ENCODE data around the gene CTDSPL. TPM values are rescaled to one million over a fixed set of nuclear protein-coding genes. Genes with fewer than 3 reads are reported as not detected.
A peak's percentile ranks its signal among the peaks of the same experiment; 100 is the strongest.
"Not testable (repeated sequence)": the region's sequence is repeated elsewhere in the genome, so short reads cannot be mapped to it uniquely, and the experiment has no call there.

Gene CTDSPL
- total RNA-seq, 1 experiment from 2014 or later, result 32.5 TPM

DNA sequence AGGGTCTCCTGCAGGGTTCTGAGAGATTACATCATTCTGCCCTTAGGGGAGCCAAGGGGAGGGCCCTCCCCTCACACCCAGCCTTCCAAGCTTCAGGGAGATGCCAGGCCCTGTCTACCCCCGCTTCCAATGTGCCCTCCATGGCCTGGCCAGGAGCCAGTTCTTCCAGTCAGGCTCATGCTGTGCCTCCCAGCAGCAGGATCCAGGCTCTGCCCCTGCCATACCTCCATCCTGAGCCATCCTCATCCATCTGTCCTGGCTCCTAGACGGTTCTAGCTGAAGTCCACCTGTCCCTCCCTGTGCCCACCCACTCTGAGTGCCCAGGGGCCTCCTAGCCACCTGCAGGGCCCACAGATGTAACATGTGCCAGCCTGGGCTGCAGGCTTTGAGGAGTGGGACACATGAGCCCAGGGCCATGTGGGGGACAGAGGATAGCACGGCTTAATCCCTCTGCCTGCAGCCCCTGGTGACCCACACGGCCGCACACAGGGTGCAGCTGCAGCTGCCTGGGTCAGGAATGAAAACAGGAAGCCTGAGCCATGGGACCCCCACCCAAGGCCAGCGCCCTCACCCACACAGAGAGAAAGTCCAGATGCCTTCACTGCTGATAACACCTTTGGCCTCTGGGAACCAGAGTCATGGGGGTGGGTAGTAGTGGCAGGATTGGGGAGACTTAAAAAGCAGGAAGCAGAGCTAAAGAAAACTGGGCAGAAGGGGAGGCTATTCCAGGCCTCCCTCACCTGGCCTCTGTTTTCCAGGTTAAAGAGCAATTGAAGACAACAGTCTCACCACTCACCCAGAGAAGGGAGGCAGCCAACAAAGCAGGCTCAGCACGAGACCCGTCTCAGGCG, 156.0 kb downstream of the CTDSPL start:
- no peak for DNase-seq (ENCODE audit: low spot score)

DNA sequence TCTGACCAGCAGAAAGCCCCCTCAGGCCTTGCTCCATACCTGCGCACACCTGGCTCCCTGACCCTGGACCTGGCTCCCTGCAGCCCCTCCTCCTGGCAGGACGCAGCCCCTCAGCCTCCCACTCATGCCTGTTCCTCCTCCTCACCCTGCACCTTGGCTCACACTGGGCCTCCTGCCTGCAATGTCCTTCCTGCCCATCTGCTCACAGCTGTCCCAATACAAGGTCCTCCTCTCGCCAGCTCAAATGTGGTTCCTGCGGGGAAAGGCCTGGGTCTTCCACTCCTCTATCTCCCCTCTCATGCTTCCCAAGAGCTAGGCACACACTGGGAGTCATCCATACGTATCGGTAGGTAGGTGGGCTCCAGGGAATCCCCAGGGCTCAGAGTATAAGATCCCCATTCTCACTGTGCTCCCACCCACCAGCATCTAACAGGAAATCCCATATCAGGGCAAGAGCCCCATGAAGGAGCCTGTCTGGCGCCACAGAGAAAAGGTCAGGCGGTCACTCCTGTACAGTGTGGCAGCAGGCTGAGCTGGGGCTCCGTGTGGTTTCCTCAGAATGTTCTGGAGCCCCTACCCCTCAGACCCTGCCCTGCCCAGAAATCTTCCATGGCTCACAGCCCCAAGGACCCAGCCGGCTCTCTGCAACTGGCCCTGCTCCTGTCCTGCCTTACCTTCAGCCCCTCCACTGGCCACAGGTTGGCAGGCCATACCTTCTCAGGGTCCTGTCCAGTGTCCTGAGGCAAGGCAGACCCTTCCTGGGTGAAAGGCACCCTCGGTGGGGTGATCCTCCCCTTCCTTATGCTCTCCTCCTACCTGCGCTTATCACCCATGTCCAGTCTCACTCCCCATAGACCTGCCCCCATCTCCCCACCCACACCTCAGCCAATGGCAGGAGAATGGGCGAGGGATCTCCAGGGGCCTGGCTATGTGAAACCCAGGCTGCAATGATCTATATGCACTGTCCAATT, 156.9 kb downstream of the CTDSPL start:
- DNase-seq (ENCODE audit: low spot score), result no peak

DNA sequence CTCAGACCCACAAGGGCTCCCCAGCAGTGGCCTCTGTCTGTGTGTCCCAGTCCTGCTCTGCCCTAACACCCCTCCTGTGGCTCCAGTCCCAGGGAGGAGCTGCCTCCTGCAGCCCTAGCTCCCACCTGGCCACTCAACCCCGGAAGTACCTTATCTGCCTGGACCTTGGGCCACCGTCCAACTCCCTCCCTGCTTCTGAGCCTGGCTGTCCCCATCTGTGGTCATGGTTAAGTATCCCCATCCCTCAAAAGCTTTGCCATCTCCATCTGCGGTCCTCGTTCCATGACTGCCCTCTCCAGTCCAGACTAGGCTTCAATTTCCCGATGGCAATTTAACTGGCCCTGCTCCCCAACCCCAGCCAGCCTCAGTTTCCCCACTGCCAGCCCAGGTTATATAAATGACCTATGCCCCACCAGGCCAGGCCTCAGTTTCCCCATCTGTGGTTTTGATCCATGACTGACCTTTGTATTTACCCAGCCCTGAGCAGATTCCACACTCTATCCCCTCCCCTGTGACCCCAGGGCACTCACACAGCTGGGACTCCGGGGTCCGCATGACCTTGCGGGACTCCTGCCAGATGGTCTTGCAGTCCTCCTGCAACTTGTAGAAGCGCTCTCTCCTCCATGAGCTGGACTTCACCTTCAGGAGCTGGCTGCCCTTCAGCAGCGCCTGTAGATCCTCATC, 158.1 kb downstream of the CTDSPL start:
- no peak for DNase-seq (ENCODE audit: low spot score)

DNA sequence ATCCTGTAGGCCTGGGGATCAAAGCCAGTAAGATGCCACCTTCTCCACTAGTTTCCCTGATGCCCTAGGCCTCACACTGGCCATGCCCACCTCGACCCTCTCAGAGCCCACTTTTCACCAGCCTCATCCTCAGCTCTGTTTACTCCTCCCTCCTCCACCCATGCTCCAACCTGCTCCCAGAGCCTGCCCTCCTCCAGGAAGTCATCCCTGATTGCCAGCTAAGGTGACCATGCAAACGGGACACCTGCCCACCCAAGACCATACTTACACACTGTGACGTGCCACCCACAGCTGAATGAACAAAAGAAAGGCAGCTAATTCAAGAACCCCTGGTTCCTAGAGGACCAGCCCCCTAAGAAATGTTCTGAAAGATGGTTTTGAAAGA, 158.7 kb downstream of the CTDSPL start:
- no peak for DNase-seq (ENCODE audit: low spot score)

DNA sequence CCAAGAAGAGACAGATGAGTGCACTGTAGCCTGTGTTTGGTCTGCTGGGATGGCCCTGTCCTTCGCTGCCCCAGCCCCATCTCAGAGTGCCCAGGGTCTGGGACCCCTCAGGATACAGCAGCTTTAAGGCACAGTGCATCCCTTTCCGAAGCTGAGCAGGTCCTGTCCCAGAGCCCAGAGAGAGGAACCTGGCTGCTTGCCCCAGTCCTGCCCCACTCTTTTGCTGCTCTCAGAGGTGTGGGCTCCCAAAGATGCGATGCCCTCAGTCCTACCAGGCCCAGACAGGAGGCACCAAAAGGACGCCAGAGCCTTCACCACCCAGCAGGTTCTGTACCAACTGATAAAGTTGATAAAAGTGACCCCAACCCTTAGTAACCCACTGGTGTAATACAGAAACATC, 159.5 kb downstream of the CTDSPL start:
- no peak for DNase-seq (ENCODE audit: low spot score)

DNA sequence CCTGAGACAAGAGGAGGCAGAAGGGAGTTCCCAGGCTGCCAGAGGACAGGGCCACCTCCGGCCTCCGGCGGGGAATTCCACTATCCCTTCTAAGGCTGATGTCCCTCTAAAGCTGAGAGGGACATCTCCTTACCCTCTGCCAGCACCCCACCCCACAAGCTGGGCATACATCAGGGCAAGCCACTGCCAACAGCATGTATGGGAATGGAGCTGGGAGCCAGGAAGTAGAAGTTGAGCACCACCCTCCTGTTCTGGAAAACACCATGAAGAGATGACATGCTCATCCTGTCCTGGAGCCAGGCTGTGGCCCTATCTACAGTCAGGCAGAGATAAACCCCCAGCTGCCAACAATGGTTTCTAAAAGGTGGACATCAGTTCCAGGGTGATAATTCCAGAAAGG, 160.6 kb downstream of the CTDSPL start:
- DNase-seq (ENCODE audit: low spot score), result no peak

DNA sequence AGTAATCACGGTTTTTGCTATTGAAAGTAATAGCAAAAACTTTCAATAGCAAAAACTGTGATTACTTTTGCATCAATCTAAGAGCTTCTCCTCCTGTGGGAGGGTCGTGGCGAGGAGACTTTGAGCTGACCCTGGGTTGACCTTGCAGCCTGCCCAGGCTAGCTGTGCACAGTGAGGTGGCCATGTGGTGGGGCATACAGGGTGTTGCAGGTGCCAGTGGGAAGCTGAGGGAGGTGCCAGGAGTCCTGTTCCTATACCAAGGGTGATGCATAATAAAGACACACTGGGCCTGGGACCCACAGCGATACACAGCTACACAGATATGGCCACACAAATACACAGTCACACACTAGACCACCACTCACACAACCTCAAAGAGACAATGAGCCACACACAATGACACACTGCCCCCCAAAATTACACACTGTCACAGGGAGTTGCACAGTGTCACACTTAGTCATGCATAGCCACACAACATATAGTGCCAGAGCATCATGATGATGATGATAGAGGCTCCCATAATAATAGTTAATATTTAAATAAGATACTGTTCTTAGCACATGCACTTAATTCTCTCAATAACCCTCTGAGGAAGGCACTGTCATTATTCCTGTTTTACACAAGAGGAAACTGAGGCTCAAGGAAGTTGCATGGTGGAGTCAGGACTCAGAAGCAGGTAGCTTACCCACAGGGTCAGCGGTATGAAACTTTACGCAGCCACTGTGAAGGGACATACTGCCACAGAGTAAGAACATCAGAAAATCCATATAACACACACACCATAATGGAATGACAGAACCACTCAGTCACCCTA, 161.4 kb downstream of the CTDSPL start:
- DNase-seq (ENCODE audit: low spot score), result no peak

DNA sequence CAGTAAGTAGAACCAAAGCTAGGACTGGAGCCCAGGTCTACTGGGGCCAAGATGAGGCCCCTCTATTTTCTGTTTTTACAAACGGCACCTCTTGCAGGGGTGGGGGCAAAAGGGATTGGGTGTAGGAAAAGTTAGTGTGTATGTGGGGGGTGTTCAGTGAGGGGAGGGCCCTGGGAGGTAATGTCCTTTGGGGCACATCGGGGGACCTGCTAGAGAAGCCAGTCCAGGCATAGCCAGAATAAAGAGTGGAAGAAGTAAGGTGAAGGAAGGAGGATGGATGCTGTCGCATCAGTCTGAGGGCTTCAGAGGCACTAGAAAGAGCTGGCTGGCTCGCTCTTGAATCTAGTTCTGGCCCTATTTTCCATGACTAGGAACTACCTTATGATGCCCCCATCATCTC, 165.2 kb downstream of the CTDSPL start:
- no peak for DNase-seq (ENCODE audit: low spot score)

DNA sequence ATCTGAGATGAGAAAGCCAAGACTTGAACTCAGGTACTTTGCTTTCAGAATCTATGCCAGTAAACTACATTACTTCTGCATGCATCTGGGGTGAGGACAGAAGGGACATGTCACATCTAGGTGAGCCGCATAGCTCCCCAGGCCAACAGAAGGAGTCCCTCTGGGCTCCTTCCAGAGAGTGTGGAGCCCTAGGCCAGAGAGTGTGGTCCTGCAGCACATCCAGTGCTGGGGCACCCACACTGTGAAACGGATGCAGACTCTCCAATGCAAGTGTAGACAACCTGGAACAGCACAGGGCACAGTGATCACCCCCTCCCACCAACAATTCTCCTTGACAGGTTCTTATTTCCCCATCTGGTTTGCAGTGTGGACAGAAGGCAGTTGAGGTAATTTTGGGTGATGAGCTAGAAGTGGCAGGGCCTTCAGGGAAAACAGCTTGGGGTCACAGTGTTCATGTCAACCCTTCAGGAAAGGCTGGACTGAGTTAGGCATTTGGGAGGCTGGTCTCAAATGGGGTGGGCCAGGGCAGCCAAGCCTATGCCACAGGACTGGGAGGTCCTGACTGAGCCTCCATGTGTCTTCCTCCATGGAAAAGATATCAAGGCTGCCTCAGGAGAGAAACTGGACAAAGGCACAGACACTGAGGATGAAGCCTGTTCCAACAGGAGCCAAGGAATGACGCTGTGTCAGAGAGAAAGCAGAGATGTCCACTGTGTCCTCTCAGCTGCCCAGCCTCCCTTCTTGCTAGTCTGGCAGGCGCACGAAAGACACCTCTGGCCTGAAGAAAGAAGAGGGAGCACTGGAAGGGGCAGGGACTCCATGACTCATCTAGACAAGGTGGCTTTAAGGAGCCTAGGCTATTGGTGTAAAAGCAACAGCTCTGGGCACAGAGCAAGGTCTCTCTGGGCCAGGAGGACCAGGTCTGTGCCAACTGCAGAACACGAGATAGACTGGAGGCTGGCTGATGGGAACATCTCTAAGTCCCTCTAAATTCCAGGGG, 166.1 kb downstream of the CTDSPL start:
- DNase-seq (ENCODE audit: low spot score), result no peak

DNA sequence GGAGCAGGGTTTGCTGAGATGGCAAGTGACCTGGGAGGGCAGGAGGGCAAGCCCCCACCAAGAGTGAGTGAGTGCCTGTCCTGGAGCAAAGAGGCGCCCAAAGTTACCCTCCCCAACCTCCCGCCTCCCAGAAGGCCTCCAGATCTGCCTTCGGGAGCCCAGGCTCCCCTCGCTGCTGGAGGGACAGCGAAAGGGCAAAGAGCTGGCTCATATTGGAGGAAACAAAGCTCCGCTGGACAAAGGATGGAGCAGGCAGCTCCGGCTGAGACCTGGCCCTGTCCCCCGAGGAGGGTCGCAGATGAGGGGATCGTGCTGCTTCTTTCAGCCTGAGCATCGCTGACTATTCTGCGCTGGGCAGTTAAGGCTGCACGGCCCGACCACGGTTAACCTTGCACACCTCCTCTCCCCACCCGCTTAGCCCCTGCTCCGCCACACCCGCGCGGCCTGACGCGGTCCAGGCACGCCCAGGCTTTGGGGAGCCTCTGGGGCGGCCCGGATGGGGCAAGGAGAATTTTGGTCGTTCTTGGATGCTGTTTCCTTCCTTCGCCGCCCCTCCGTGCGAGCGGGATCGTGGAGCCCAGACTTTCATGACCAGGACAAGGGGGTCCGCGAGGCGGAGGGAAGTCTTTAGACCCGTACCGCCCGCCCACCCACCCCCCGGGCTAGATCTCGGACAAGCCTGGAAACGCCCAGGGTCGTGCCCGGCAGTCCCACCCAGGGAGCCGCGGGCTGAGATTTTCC, 167.1 kb downstream of the CTDSPL start:
- no peak for DNase-seq (ENCODE audit: low spot score)

DNA sequence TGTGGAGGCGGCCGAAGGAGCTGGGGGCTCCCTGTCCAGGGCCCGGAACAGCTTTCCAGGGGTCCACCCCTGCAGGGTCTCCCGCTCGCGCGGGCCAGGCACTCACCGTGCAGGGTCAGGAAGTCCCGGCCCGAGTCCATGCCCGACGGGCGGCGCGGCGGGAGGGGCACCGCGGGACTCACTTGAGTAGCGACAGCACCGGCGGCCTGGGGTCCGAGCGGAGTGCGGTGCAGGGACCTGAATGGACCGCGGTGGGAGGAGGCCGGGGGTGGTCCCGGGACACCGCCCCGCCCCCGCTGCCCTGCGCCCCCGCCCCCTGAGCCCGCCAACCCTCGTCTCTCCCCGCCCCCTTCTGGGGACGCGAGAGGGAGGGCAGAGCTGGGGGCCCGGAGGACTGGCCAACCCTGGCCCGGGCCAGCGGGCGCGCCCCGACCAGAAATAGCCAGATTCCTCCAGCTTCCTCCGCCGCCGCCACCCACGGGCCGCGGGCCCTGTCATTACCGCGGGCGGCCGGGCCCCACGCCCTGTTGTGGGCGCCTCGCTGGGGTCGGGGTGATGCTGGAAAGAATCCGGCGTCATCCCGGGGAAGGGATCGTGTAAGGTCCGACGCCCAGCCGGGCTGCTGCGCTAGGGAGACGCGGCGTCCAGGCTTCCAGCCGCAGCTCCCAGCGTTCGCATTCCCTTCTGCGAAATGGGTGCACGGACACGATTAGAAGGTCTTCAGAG, 167.9 kb downstream of the CTDSPL start, which contains the start of gene PLCD1:
PLCD1 (minus strand) TSS at position 243 of the 726 bp plus-strand sequence; CDS start at position 140, 103 bp downstream.
- no peak for DNase-seq (ENCODE audit: low spot score)

DNA sequence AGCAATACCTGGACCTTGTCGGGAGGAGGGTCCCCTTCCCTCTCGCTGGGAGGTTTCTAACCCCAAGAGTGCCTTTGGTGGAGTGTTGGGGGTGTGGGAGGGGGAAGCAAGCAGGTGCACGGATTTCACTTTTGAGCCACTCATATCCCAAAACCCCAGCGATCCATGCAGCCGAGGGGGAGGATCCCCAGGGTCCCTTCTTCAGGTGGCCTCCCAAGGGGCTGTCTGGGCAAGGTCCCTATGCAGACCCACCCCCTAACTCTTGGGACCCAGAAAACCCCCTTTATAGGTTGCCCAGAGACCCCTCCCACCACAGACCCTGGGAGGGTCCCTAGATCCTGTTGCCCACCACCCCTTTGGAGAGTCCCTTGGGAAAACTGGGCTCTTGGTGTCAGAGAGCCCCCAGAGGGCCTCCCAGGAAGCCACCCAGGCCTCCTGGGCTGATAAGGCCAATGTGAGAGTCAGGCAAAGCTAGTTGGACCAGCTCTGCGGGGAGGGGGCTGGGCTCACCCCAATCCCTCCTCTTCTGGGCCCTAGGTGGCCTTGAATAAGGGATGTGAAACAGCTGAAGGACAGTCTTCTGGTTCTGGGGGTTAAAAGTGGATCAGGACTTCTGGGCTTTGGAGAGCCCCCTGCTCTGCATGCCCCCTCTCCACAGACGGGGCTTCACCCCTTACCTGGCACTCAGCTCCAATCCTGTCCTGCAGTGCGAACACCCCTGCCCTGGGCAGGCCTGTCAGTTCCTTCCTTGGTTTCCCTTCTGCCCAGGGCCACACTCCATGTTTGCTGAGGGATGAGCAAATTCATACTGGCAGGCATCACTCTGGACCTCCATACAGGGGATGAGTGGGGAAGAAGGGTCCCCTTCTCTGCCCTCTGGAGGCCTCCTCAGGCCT, 168.7 kb downstream of the CTDSPL start:
- DNase-seq (ENCODE audit: low spot score), result no peak

DNA sequence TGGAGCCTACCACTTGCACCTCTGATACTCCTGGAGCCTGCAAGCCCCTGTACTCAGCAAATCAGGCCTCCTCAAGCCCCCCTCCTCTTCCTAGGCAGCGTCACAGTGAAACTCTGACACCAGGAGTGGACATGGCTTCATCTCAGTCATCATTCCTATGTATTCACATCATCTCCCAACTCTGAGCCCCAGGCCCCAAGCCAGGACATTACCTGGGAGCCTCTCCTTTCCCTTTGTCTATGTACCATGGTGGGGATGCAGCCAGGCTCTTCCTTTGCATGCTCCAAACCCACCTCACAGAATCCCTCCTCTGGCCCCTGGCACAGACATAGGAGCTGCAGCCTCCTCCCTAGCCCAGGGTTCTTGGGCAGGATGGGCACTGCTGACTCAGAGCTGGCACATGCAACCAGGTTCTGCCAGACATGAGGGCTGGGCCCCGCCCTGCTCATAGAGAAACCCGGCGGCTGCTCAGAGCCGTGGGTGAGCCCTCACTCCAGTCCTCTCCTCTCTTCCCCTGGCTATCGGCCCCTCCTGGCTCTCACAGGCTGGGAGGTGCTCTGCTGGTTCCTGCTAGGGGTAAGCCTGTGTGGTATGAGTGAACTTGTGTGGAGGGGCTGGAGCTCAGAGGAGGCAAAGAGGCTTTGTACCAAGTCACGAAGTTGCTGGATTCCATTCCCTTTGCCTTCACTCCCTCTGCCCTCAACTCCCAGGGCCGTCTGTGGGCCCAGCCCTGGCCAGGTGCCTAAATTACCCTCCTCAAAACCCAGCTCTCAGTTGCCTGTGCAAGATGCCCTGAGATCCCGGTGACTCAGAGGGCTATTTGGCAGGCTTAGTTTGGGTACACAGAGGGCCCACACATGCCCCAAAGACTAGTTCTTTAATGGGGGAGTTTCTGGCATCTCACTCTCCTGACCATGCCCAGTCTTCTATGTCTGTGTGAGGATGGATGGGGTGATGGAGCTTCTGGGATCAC, 169.6 kb downstream of the CTDSPL start:
- DNase-seq (ENCODE audit: low spot score), result peak; percentile 89

DNA sequence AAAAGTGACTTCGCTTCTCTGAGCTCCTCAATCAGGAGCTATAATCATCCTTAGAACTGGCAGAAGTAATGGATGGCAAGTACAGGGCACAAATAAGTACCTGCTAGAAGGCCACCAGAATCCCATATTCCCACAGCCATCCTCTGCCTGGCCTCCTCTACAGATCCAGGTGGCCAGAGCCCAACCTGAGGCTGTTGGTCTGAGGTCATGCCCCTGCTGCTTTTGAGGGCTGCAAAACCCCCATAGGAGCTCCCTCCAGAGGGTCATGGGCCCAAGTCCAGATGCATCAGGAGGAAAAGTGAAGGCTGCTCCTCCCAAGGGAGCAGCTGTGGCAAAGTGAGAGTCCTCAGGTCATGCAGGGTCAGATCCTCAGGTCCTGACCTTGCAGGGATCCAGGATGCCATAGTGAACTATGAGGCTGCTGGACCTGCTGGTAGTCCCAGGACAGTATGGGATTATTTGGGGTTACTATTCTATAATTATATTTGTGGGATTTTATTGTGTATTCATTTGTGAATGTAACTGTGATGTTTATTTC, 170.7 kb downstream of the CTDSPL start:
- no peak for DNase-seq (ENCODE audit: low spot score)

DNA sequence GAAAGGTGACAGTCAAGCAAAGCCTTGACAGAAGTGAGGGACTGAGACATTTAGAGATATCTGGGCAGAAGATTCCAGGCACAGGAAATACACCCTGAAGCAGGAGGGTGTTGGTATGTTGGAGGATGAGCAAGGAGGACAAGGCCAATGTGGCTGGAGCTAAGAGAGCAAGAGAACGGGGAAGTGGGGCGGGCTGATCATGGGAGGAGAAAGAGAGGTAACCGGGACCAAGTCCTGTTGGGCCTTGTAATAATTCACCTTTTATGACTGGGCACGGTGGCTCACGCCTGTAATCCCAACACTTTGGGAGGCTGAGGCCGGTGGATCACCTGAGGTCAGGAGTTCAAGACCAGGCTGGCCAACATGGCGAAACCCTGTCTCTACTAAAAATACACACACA, 171.9 kb downstream of the CTDSPL start:
- DNase-seq (ENCODE audit: low spot score), result not testable (repeated sequence)

Measured in A172 (cell line).